ENCODE measurements around the gene C19orf18. TPM values are rescaled to one million over a fixed set of nuclear protein-coding genes. Genes with fewer than 3 reads are reported as not detected.

The C19orf18 gene
- not detected in 2 replicates for total RNA-seq

DNA sequence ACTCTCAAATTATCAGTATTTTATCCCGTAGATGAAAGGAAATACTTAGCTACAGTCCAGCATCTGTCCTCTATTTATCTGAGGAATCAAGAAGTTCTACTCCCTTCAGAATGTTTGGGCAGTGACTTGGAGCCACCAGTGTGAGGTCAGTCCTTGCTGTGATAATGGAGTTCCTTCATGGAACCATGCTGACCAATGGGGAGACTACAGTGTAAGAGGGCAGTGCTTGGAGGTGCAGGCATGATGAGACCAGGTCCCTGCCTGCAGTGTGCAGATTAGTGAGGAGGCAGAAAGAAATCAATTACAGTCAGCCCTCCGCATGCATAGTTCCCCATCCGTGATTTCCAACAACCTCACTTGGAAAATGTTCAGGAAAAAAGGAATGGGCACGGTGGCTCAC lies at the start of gene C19orf18:
C19orf18 (minus strand) TSS at position 101 of the 400 bp plus-strand sequence. CDS start 102 bp downstream, outside the sequence.

DNA sequence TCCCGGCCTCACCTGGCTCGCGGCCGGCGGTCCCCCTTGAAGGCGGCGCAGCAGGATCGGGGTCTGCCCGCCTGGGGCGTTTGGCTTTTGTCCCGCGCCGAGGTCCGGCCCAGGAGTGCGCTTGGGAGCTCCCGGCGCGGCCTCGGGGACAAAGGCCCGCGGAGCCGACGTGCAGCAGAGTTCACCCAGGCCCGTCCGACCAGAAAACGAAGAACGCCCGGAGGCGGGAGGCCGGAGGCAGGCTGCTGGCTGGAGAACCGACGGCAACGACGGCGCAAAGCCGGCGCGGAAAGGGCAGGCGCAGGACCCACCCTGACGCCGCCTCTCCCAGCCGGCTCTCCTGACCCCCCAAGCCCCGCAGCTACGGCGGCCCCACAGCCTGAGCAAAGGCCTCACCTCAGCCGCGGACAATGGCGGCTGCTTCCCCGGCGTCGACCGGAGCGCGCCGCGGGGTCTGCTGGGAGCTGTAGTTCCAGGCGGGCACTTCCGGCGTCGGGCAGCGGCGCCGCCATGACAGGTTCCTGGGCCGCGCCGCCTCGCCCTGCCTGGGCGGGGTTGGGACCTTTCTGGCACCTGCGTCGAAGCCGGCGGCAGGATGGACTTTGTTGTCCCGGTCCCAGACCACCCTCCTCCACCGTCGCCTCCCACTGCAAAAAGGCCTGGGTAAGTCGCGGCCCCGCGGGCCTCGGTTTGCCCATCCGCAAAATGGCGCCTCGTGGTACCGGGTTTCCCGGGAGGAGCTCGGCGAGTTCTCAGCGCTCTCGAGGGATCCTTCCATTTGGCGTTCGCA lies 28.2 kb upstream of the C19orf18 start, which contains the start of gene ZNF606:
ZNF606 (minus strand) TSS at position 437 of the 790 bp plus-strand sequence. CDS start 1,501 bp downstream, outside the sequence.

DNA sequence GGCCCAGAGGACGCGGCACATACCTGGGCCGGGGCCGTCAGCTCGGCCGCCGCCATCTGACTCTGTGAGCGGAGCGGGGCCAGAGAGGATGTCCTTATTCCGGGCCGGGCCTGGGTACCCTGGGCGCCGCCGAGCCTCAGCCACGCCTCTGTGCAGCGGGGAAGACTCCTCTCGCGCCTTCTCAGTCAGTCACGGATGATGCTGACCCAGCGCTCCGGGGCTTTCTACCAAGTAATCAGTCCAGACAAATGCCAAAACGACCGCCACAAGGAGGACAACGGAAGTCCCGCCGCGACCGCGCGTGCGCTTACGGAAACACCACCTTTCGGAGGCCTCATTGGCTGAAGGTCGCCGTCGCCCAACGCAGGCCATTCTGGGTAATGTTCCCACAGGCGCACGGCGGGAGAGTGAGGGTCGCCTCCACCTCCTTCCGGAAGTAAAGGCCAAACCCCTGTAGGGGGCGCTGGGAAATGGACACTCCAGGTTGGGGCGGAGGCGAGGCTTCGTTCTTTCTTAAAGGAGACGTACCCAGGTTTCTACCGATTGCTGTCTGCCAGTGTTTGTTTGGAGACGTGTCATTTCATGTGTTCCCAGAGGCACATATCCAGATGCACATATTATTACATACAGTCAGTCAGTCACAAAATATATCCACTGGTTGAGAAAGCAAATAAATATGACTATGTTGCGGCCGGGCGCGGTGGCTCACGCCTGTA lies 26.8 kb downstream of the C19orf18 start, which contains the start of gene ZNF256:
ZNF256 (minus strand) TSS at position 288 of the 716 bp plus-strand sequence; CDS start at position 56, 232 bp downstream.

DNA sequence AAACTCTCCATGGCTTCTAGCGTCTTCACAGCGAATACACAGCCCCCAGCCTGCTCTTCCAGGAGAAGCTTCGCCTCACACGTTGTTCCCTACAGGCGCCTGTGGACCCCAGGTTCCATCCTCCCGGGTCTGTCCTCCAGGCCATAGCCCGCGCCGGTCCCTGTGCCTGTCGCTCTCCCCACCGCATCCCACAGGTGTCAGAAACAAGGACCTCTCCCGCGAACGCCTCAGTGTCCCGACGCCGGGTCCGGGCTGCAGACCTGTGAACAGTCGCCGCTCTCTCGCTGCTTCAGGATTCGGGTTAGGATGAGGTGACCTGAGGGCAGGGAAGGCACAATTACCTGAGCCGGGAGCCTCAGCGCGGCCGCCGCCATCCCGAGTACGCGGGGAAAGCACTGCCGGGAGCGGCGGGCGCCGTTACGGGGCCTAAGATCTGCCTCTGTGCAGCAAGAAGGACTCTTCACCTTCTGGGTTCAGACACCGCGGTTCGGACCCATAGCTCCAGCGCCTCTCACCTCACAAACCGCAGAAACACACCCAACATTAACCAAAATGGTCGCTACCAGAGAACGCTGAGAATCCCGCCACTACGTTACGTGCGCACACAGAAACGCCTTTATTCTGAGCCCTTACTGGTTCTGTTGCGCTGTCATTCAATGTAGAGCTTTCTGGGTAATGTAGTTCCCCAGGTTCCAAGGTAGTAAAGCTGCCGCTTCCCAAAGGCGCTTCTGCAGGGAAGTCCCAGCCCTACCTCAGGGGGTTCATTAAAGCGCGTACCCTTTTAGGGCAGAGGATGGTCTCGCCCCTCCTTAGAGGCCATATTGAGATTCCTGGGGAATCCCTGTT lies 39.3 kb downstream of the C19orf18 start, which contains the start of gene ZNF418:
ZNF418 (minus strand) TSS at position 583 of the 846 bp plus-strand sequence. CDS start 1,580 bp downstream, outside the sequence.

DNA sequence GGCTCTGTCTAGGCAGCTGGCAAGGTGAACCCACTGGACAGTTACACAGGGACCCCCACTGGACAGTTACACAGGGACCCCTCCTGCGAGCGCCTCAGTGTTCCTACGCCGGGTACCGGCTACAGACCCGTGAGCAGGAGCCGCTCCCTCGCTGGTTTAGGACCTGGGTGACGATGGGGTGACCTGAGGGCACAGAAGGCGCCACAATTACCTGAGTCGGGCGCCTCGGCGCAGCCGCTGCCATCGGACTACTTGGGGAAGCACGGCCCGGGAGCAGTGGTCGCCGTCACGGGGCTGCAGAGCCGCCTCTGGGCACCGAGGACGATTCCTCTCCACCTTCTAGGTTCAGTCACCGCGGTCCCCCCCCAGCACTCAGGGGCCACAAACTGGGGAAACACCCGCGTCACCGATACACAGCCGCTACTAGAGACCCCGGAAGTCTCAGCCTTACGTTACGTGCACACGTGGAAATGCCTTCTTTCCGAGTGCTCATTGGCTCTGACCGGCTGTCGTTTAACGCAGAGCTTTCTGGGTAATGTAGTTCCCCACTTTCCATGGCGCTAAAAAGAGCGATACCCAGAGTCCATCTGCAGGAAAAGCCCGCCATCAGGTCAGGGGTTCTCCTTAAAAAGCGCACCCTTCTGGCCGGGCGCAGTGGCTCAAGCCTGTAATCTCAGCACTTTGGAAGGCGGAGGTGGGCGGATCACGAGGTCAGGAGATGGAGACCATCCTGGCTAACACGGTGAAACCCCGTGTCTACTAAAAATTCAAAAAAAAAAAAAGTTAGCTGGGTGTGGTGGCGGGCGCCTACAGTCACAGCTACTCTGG lies 58.0 kb downstream of the C19orf18 start, which contains the start of gene ZNF417:
ZNF417 (minus strand) TSS at position 425 of the 828 bp plus-strand sequence; CDS start at position 244, 181 bp downstream.

Other genes starting within 250 kb of the C19orf18 start
- 4.2 and 7.0 TPM in 2 replicates for gene ZNF671, start 246.9 kb downstream of the C19orf18 start, total RNA-seq
- gene ZNF776, start 227.7 kb downstream of the C19orf18 start, total RNA-seq = 9.9 and 12.0 TPM in 2 replicates
- 11.4 and 22.9 TPM in 2 replicates for gene ZNF586, start 204.9 kb downstream of the C19orf18 start, total RNA-seq
- 6.5 and 10.5 TPM in 2 replicates for gene ZNF552, start 159.6 kb downstream of the C19orf18 start, total RNA-seq
- 20.8 and 22.5 TPM in 2 replicates for gene ZNF587B, start 144.2 kb downstream of the C19orf18 start, total RNA-seq
- gene ZNF587, start 124.7 kb downstream of the C19orf18 start, total RNA-seq = 29.6 and 31.8 TPM in 2 replicates
- 2.9 and 4.6 TPM in 2 replicates for gene ZNF814, start 85.5 kb downstream of the C19orf18 start, total RNA-seq
- 10.7 and 17.8 TPM in 2 replicates for gene ZNF417, start 57.9 kb downstream of the C19orf18 start, total RNA-seq
- 1.6 and 2.1 TPM in 2 replicates for gene ZNF418, start 39.1 kb downstream of the C19orf18 start, total RNA-seq
- gene ZNF256, start 26.8 kb downstream of the C19orf18 start, total RNA-seq = 3.5 and 4.2 TPM in 2 replicates
- gene ZNF606, start 28.3 kb upstream of the C19orf18 start, total RNA-seq = 8.4 and 9.4 TPM in 2 replicates
- gene ZSCAN1, start 59.5 kb upstream of the C19orf18 start, total RNA-seq = not detected in 2 replicates
- gene ZNF135, start 84.7 kb upstream of the C19orf18 start, total RNA-seq = 0.30 and 0.32 TPM in 2 replicates
- 11.7 TPM in 2 replicates for gene ZSCAN18, start 123.7 kb upstream of the C19orf18 start, total RNA-seq
- 8.4 and 9.4 TPM in 2 replicates for gene ZNF329, start 176.3 kb upstream of the C19orf18 start, total RNA-seq
- 15.3 and 19.2 TPM in 2 replicates for gene ZNF274, start 208.5 kb upstream of the C19orf18 start, total RNA-seq

All from epithelial cell of umbilical artery (primary cell).